ENCODE measurements around the gene OR1N1.

OR1N1 gene

DNA sequence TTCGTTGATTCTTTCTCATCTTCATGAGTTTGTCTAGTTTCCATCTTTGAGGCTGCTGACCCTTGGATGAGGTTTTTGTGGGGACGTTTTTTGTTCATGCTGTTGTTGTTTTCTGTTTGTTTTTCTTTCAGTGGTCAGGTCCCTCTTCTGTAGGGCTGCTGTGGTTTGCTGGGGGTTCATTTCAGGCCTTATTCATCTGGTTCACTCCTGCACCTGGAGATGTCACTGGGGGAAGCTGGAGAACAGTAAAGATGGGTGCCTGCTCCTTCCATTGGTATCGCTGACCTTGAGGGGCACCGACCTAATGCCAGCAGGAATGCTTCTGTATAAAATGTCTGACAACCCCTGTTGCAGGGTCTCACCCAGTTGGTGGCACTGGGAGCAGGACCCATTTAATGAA, 34.4 kb upstream of the OR1N1 start:
- ATAC-seq: no peak
- TF ChIP-seq, protein P1, sequence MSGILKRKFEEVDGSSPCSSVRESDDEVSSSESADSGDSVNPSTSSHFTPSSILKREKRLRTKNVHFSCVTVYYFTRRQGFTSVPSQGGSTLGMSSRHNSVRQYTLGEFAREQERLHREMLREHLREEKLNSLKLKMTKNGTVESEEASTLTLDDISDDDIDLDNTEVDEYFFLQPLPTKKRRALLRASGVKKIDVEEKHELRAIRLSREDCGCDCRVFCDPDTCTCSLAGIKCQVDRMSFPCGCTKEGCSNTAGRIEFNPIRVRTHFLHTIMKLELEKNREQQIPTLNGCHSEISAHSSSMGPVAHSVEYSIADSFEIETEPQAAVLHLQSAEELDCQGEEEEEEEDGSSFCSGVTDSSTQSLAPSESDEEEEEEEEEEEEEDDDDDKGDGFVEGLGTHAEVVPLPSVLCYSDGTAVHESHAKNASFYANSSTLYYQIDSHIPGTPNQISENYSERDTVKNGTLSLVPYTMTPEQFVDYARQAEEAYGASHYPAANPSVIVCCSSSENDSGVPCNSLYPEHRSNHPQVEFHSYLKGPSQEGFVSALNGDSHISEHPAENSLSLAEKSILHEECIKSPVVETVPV (CRISPR knock-in tag; IDR thresholded peaks at IDR 0.05): no peak
- TF ChIP-seq PPARA (CRISPR knock-in tag; IDR thresholded peaks at IDR 0.05; ENCODE audit: borderline replicate concordance): no peak
- TF ChIP-seq TCF4 (CRISPR knock-in tag; IDR thresholded peaks at IDR 0.05; ENCODE audit: borderline replicate concordance): no peak
- no peak for TF ChIP-seq TOX (CRISPR knock-in tag; IDR thresholded peaks at IDR 0.05; ENCODE audit: borderline replicate concordance)
- no peak for TF ChIP-seq ZNF565 (CRISPR knock-in tag; conservative IDR thresholded peaks at IDR 0.05; ENCODE audit: low read depth)

DNA sequence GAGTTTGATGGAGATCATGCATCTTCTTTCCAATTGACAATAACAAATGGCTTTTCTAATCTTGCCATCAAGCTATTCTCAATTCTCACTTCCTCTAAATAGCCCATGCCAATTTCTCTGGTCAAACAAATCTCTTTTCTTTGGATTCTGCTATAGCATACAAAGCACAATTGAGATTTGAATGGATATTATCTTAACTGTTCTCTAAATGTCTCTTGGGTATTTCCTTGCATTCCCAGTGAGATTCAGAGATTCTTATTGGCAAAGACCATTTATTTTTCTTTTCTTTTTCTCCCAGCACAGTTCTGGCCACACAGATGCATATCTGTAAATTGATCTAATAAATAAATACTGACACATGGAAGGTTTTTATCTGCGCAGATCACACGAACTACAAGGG, 25.7 kb upstream of the OR1N1 start, which contains the start of gene OR1N2:
Gene OR1N2, plus strand, starts transcription at position 301 of the 400 bp plus-strand sequence. CDS start 100 bp downstream, outside the sequence.
- no peak for ATAC-seq
- TF ChIP-seq ZNF8 (CRISPR knock-in tag; IDR thresholded peaks at IDR 0.05): no peak
- TF ChIP-seq SNAI2 (CRISPR knock-in tag; IDR thresholded peaks at IDR 0.05): no peak
- TF ChIP-seq, protein P2, sequence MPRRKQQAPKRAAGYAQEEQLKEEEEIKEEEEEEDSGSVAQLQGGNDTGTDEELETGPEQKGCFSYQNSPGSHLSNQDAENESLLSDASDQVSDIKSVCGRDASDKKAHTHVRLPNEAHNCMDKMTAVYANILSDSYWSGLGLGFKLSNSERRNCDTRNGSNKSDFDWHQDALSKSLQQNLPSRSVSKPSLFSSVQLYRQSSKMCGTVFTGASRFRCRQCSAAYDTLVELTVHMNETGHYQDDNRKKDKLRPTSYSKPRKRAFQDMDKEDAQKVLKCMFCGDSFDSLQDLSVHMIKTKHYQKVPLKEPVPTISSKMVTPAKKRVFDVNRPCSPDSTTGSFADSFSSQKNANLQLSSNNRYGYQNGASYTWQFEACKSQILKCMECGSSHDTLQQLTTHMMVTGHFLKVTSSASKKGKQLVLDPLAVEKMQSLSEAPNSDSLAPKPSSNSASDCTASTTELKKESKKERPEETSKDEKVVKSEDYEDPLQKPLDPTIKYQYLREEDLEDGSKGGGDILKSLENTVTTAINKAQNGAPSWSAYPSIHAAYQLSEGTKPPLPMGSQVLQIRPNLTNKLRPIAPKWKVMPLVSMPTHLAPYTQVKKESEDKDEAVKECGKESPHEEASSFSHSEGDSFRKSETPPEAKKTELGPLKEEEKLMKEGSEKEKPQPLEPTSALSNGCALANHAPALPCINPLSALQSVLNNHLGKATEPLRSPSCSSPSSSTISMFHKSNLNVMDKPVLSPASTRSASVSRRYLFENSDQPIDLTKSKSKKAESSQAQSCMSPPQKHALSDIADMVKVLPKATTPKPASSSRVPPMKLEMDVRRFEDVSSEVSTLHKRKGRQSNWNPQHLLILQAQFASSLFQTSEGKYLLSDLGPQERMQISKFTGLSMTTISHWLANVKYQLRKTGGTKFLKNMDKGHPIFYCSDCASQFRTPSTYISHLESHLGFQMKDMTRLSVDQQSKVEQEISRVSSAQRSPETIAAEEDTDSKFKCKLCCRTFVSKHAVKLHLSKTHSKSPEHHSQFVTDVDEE (CRISPR knock-in tag; IDR thresholded peaks at IDR 0.05): no peak
- TF ChIP-seq, protein P1 (CRISPR knock-in tag; IDR thresholded peaks at IDR 0.05): no peak
- TF ChIP-seq ZFP30 (CRISPR knock-in tag; IDR thresholded peaks at IDR 0.05): no peak
- TF ChIP-seq, protein P3, sequence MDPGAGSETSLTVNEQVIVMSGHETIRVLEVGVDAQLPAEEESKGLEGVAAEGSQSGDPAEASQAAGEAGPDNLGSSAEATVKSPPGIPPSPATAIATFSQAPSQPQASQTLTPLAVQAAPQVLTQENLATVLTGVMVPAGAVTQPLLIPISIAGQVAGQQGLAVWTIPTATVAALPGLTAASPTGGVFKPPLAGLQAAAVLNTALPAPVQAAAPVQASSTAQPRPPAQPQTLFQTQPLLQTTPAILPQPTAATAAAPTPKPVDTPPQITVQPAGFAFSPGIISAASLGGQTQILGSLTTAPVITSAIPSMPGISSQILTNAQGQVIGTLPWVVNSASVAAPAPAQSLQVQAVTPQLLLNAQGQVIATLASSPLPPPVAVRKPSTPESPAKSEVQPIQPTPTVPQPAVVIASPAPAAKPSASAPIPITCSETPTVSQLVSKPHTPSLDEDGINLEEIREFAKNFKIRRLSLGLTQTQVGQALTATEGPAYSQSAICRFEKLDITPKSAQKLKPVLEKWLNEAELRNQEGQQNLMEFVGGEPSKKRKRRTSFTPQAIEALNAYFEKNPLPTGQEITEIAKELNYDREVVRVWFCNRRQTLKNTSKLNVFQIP (CRISPR knock-in tag; IDR thresholded peaks at IDR 0.05; ENCODE audit: borderline replicate concordance, low read depth): no peak
- no peak for TF ChIP-seq ZNF70 (CRISPR knock-in tag; IDR thresholded peaks at IDR 0.05)
- no peak for TF ChIP-seq GLIS3 (CRISPR knock-in tag; IDR thresholded peaks at IDR 0.05)
- no peak for TF ChIP-seq CSDC2 (CRISPR knock-in tag; IDR thresholded peaks at IDR 0.05)
- no peak for TF ChIP-seq TOX (CRISPR knock-in tag; IDR thresholded peaks at IDR 0.05; ENCODE audit: borderline replicate concordance)
- no peak for TF ChIP-seq ZFP3 (CRISPR knock-in tag; IDR thresholded peaks at IDR 0.05)
- TF ChIP-seq, protein P4, sequence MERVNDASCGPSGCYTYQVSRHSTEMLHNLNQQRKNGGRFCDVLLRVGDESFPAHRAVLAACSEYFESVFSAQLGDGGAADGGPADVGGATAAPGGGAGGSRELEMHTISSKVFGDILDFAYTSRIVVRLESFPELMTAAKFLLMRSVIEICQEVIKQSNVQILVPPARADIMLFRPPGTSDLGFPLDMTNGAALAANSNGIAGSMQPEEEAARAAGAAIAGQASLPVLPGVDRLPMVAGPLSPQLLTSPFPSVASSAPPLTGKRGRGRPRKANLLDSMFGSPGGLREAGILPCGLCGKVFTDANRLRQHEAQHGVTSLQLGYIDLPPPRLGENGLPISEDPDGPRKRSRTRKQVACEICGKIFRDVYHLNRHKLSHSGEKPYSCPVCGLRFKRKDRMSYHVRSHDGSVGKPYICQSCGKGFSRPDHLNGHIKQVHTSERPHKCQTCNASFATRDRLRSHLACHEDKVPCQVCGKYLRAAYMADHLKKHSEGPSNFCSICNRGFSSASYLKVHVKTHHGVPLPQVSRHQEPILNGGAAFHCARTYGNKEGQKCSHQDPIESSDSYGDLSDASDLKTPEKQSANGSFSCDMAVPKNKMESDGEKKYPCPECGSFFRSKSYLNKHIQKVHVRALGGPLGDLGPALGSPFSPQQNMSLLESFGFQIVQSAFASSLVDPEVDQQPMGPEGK (CRISPR knock-in tag; IDR thresholded peaks at IDR 0.05; ENCODE audit: borderline replicate concordance): no peak
- TF ChIP-seq ARNTL (CRISPR knock-in tag; IDR thresholded peaks at IDR 0.05; ENCODE audit: borderline replicate concordance, low read depth): no peak

DNA sequence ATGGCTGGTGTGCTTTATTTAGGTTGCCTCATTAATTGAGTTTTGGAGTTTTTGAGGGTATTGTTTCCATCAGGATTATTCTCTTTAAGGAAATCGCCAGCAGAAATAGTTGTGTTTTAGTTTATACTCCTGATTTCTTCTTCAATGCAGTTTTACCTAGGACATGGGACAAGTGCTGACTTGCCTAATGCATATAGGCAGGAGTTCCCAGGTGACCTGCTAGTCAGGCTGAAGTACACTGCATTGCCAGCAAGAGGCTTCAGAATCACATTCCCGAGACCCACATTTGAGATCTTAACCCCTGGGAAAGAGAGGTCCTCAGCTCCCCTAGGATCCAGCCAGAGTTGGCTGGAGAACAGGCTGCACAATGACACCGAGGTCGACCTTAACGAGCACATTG, 24.3 kb upstream of the OR1N1 start:
- no peak for TF ChIP-seq TOX (CRISPR knock-in tag; IDR thresholded peaks at IDR 0.05; ENCODE audit: borderline replicate concordance)
- TF ChIP-seq, protein P4 (CRISPR knock-in tag; IDR thresholded peaks at IDR 0.05; ENCODE audit: borderline replicate concordance): no peak
- TF ChIP-seq ZNF70 (CRISPR knock-in tag; IDR thresholded peaks at IDR 0.05): no peak
- TF ChIP-seq ESRRG (CRISPR knock-in tag; IDR thresholded peaks at IDR 0.05): no peak
- no peak for TF ChIP-seq SNAI2 (CRISPR knock-in tag; IDR thresholded peaks at IDR 0.05)
- TF ChIP-seq ISL1 (CRISPR knock-in tag; IDR thresholded peaks at IDR 0.05): no peak
- no peak for TF ChIP-seq ZNF8 (CRISPR knock-in tag; IDR thresholded peaks at IDR 0.05)
- TF ChIP-seq, protein P5, sequence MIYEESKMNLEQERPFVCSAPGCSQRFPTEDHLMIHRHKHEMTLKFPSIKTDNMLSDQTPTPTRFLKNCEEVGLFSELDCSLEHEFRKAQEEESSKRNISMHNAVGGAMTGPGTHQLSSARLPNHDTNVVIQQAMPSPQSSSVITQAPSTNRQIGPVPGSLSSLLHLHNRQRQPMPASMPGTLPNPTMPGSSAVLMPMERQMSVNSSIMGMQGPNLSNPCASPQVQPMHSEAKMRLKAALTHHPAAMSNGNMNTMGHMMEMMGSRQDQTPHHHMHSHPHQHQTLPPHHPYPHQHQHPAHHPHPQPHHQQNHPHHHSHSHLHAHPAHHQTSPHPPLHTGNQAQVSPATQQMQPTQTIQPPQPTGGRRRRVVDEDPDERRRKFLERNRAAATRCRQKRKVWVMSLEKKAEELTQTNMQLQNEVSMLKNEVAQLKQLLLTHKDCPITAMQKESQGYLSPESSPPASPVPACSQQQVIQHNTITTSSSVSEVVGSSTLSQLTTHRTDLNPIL (CRISPR knock-in tag; IDR thresholded peaks at IDR 0.05; ENCODE audit: low read depth): no peak
- TF ChIP-seq, protein P3 (CRISPR knock-in tag; IDR thresholded peaks at IDR 0.05; ENCODE audit: borderline replicate concordance, low read depth): no peak
- no peak for TF ChIP-seq ZNF565 (CRISPR knock-in tag; conservative IDR thresholded peaks at IDR 0.05; ENCODE audit: low read depth)
- no peak for TF ChIP-seq ZFP3 (CRISPR knock-in tag; IDR thresholded peaks at IDR 0.05)

More for the DNA sequence above, 24.3 kb upstream of the OR1N1 start:
- no peak for ATAC-seq
